DOHH2 (cell line): ENCODE data around the gene ATP11A.

ENCODE experiments used
- CTCF ChIP-seq: fragments of 200-600 bp; sonication (generic); IDR thresholded peaks from one replicate; pipeline ENCODE4 v1.5.1; 2014; ENCODE audit warnings: antibody characterized with exemption, mild to moderate bottlenecking, low read depth, low read length; ENCODE audit not compliant: poor library complexity, severe bottlenecking
- EZH2phosphoT487 ChIP-seq: fragments of 200-600 bp; sonication (generic); IDR thresholded peaks from 2 replicates; pipeline ENCODE4 v1.6.1; 2017; ENCODE audit warnings: borderline replicate concordance, mild to moderate bottlenecking, antibody characterized with exemption, low read length, moderate library complexity, mixed read lengths

GRCh38 chr13:112930192-112930591, 240.4 kb downstream of the ATP11A start:
- TF ChIP-seq CTCF: no peak
- no peak for TF ChIP-seq EZH2phosphoT487
